Measurements from ENCODE around the gene TENM4.

TENM4 gene

GRCh38 chr11:78737891-78738290, 702.9 kb downstream of the TENM4 start:
- H3K4me1 ChIP-seq (ENCODE audit: insufficient read depth, low read length) = no peaks in the 10 kb centered on the region
- no peaks in the 10 kb centered on the region for H3K79me2 ChIP-seq (ENCODE audit: insufficient read depth, low read length)
- no peak overlapping the region for H3K9ac ChIP-seq (ENCODE audit: low read depth, low read length)
- H4K20me1 ChIP-seq (ENCODE audit: insufficient read depth, low read length) = no peaks in the 10 kb centered on the region
- H3K27ac ChIP-seq (ENCODE audit: low read length) = no peak overlapping the region
- TF ChIP-seq CTCF (IDR thresholded peaks at IDR 0.05; ENCODE audit: borderline replicate concordance, extremely low read depth, low read length, poor library complexity, severe bottlenecking) (no peak), EZH2 (IDR thresholded peaks at IDR 0.05; ENCODE audit: borderline replicate concordance, low read depth, low read length, severe bottlenecking) (no peak)
- H3K9me3 ChIP-seq (ENCODE audit: insufficient read depth, low read length, severe bottlenecking) = no peaks in the 10 kb centered on the region
- no peak overlapping the region for H3K4me2 ChIP-seq (ENCODE audit: insufficient read depth, low read length)
- H3K4me3 ChIP-seq (ENCODE audit: low read depth in 1 of 2, low read length in 2 of 2) = no peak overlapping the region
- ATAC-seq (ENCODE audit: insufficient read depth, low read depth) = no peak
- H2AFZ ChIP-seq (ENCODE audit: low read depth, low read length) = no peak overlapping the region
- H3K27me3 ChIP-seq (ENCODE audit: insufficient read depth, low read length, poor library complexity) = peaks cover 20% of the 10 kb centered on the region
- DNase-seq = no peak
- no peaks in the 10 kb centered on the region for H3K36me3 ChIP-seq (ENCODE audit: insufficient read depth, low read length)

GRCh38 chr11:78737301-78737700, 703.5 kb downstream of the TENM4 start:
- H3K27me3 ChIP-seq (ENCODE audit: insufficient read depth, low read length, poor library complexity) = peaks cover 20% of the 10 kb centered on the region
- H3K27ac ChIP-seq (ENCODE audit: low read length) = no peak overlapping the region
- ATAC-seq (ENCODE audit: insufficient read depth, low read depth) (no peak), DNase-seq (no peak)
- no peaks in the 10 kb centered on the region for H3K36me3 ChIP-seq (ENCODE audit: insufficient read depth, low read length)
- no peak overlapping the region for H3K4me3 ChIP-seq (ENCODE audit: low read depth in 1 of 2, low read length in 2 of 2)
- no peaks in the 10 kb centered on the region for H3K9me3 ChIP-seq (ENCODE audit: insufficient read depth, low read length, severe bottlenecking)
- TF ChIP-seq CTCF (IDR thresholded peaks at IDR 0.05; ENCODE audit: borderline replicate concordance, extremely low read depth, low read length, poor library complexity, severe bottlenecking) (no peak), EZH2 (IDR thresholded peaks at IDR 0.05; ENCODE audit: borderline replicate concordance, low read depth, low read length, severe bottlenecking) (no peak)
- no peak overlapping the region for H2AFZ ChIP-seq (ENCODE audit: low read depth, low read length)
- H4K20me1 ChIP-seq (ENCODE audit: insufficient read depth, low read length) = no peaks in the 10 kb centered on the region
- H3K79me2 ChIP-seq (ENCODE audit: insufficient read depth, low read length) = no peaks in the 10 kb centered on the region
- no peak overlapping the region for H3K9ac ChIP-seq (ENCODE audit: low read depth, low read length)
- H3K4me2 ChIP-seq (ENCODE audit: insufficient read depth, low read length) = no peak overlapping the region
- H3K4me1 ChIP-seq (ENCODE audit: insufficient read depth, low read length) = no peaks in the 10 kb centered on the region

- Histone ChIP-seq H4K20me1 (ENCODE audit: insufficient read depth, low read length) (no peaks in the 10 kb centered on the region), H3K4me3 (ENCODE audit: low read depth in 1 of 2, low read length in 2 of 2) (no peak overlapping the region), H3K4me1 (ENCODE audit: insufficient read depth, low read length) (no peaks in the 10 kb centered on the region), H3K4me2 (ENCODE audit: insufficient read depth, low read length) (no peak overlapping the region), H3K9me3 (ENCODE audit: insufficient read depth, low read length, severe bottlenecking) (no peaks in the 10 kb centered on the region), H2AFZ (ENCODE audit: low read depth, low read length) (no peak overlapping the region), H3K36me3 (ENCODE audit: insufficient read depth, low read length) (no peaks in the 10 kb centered on the region), H3K9ac (ENCODE audit: low read depth, low read length) (no peak overlapping the region), H3K27me3 (ENCODE audit: insufficient read depth, low read length, poor library complexity) (peaks cover 26% of the 10 kb centered on the region), H3K27ac (ENCODE audit: low read length) (no peak overlapping the region), H3K79me2 (ENCODE audit: insufficient read depth, low read length) (no peaks in the 10 kb centered on the region)
- ATAC-seq (ENCODE audit: insufficient read depth, low read depth) (no peak), DNase-seq (no peak)
- TF ChIP-seq CTCF (IDR thresholded peaks at IDR 0.05; ENCODE audit: borderline replicate concordance, extremely low read depth, low read length, poor library complexity, severe bottlenecking) (no peak), EZH2 (IDR thresholded peaks at IDR 0.05; ENCODE audit: borderline replicate concordance, low read depth, low read length, severe bottlenecking) (no peak)
Measured at GRCh38 chr11:78735711-78736110, 705.1 kb downstream of the TENM4 start.

GRCh38 chr11:78733031-78733430, 707.8 kb downstream of the TENM4 start:
- no peak overlapping the region for H3K9ac ChIP-seq (ENCODE audit: low read depth, low read length)
- no peak overlapping the region for H2AFZ ChIP-seq (ENCODE audit: low read depth, low read length)
- peaks cover 33% of the 10 kb centered on the region for H3K27me3 ChIP-seq (ENCODE audit: insufficient read depth, low read length, poor library complexity)
- H4K20me1 ChIP-seq (ENCODE audit: insufficient read depth, low read length) = no peaks in the 10 kb centered on the region
- no peaks in the 10 kb centered on the region for H3K4me1 ChIP-seq (ENCODE audit: insufficient read depth, low read length)
- H3K79me2 ChIP-seq (ENCODE audit: insufficient read depth, low read length) = no peaks in the 10 kb centered on the region
- H3K9me3 ChIP-seq (ENCODE audit: insufficient read depth, low read length, severe bottlenecking) = no peaks in the 10 kb centered on the region
- DNase-seq (no peak), ATAC-seq (ENCODE audit: insufficient read depth, low read depth) (no peak)
- no peak overlapping the region for H3K4me3 ChIP-seq (ENCODE audit: low read depth in 1 of 2, low read length in 2 of 2)
- no peak overlapping the region for H3K4me2 ChIP-seq (ENCODE audit: insufficient read depth, low read length)
- TF ChIP-seq CTCF (IDR thresholded peaks at IDR 0.05; ENCODE audit: borderline replicate concordance, extremely low read depth, low read length, poor library complexity, severe bottlenecking) = no peak
- no peak for TF ChIP-seq EZH2 (IDR thresholded peaks at IDR 0.05; ENCODE audit: borderline replicate concordance, low read depth, low read length, severe bottlenecking)
- no peaks in the 10 kb centered on the region for H3K36me3 ChIP-seq (ENCODE audit: insufficient read depth, low read length)
- no peak overlapping the region for H3K27ac ChIP-seq (ENCODE audit: low read length)

Data from DND-41 (cell line).